Stimulated activated CD4-positive, alpha-beta T cell treated with anti-CD3 and anti-CD28 coated beads, Interleukin-4, amount 100 ng/mL, for 1 hour (primary cell): Measurements from ENCODE around the gene CADM2.
"Not testable (repeated sequence)": the region's sequence is repeated elsewhere in the genome, so short reads cannot be mapped to it uniquely, and the experiment has no call there.

ENCODE experiments used
- DNase-seq: peaks from one replicate; pipeline ENCODE4 v3.0.0-alpha.2; 2020

The CADM2 gene

GRCh38 chr3:85846940-85847339, 888.2 kb downstream of the CADM2 start:
- no peak for DNase-seq

- DNase-seq: no peak
Measured at GRCh38 chr3:85851071-85851470, 892.3 kb downstream of the CADM2 start.

GRCh38 chr3:85853805-85854204, 895.0 kb downstream of the CADM2 start:
- no peak for DNase-seq

GRCh38 chr3:85862893-85863455, 904.2 kb downstream of the CADM2 start:
- DNase-seq: no peak

- DNase-seq: no peak
Measured at GRCh38 chr3:85864896-85865295, 906.1 kb downstream of the CADM2 start.

GRCh38 chr3:85867072-85867471, 908.3 kb downstream of the CADM2 start:
- DNase-seq: no peak

GRCh38 chr3:85875589-85875988, 916.8 kb downstream of the CADM2 start:
- DNase-seq: no peak

- no peak for DNase-seq
Measured at GRCh38 chr3:85877631-85878030, 918.8 kb downstream of the CADM2 start.

GRCh38 chr3:85881833-85882393, 923.1 kb downstream of the CADM2 start:
- DNase-seq: no peak

GRCh38 chr3:85890043-85890555, 931.3 kb downstream of the CADM2 start:
- DNase-seq: no peak

- DNase-seq: no peak
Measured at GRCh38 chr3:85903434-85903833, 944.6 kb downstream of the CADM2 start.

GRCh38 chr3:85912980-85913379, 954.2 kb downstream of the CADM2 start:
- DNase-seq: no peak

GRCh38 chr3:85922374-85922773, 963.6 kb downstream of the CADM2 start:
- no peak for DNase-seq

GRCh38 chr3:85930718-85931117, 971.9 kb downstream of the CADM2 start:
- DNase-seq: no peak

GRCh38 chr3:85933326-85933725, 974.5 kb downstream of the CADM2 start:
- no peak for DNase-seq

- DNase-seq: no peak
Measured at GRCh38 chr3:85935171-85935570, 976.4 kb downstream of the CADM2 start.

GRCh38 chr3:85939074-85939482, 980.3 kb downstream of the CADM2 start:
- DNase-seq: no peak

GRCh38 chr3:85950435-85950834, 991.6 kb downstream of the CADM2 start:
- DNase-seq: no peak

GRCh38 chr3:85960793-85961192, 1002.0 kb downstream of the CADM2 start:
- no peak for DNase-seq

GRCh38 chr3:85977615-85978338, 1019.0 kb downstream of the CADM2 start:
- DNase-seq: no peak

GRCh38 chr3:85979034-85979433, 1020.2 kb downstream of the CADM2 start:
- DNase-seq: no peak

- DNase-seq: not testable (repeated sequence)
Measured at GRCh38 chr3:85989581-85989980, 1030.8 kb downstream of the CADM2 start.

GRCh38 chr3:86029590-86029989, 1070.8 kb downstream of the CADM2 start:
- DNase-seq: no peak

GRCh38 chr3:86037916-86038315, 1079.1 kb downstream of the CADM2 start:
- DNase-seq: no peak
